SKM-1 treated with dmso at 0.1 percent for 144 hours (cell line): Measurements from ENCODE around the gene SLPI.

ENCODE experiments used
- DNase-seq: peaks from one replicate; lab custom pipeline; 2025; ENCODE audit not compliant: unreplicated experiment; lab: John Stamatoyannopoulos, UW

SLPI gene

GRCh38 chr20:45254383-45255262 lies at the start of gene SLPI:
TSS of gene SLPI (minus strand) at chr20:45254564. CDS start at chr20:45254543, 21 bp downstream.
- peak; percentile 94 for DNase-seq

GRCh38 chr20:45303586-45304463 lies 49.5 kb upstream of the SLPI start:
- DNase-seq: no peak

GRCh38 chr20:45301824-45302271 lies 47.5 kb upstream of the SLPI start:
- no peak for DNase-seq

GRCh38 chr20:45300961-45301360 lies 46.6 kb upstream of the SLPI start:
- DNase-seq: peak; percentile 17

- no peak for DNase-seq
Measured at GRCh38 chr20:45299786-45300185, 45.4 kb upstream of the SLPI start.

- no peak for DNase-seq
Measured at GRCh38 chr20:45297786-45298497, 43.6 kb upstream of the SLPI start.

GRCh38 chr20:45294659-45295058 lies 40.3 kb upstream of the SLPI start:
- DNase-seq: no peak

GRCh38 chr20:45294003-45294368 lies 39.6 kb upstream of the SLPI start:
- no peak for DNase-seq

GRCh38 chr20:45293041-45294002 lies 39.0 kb upstream of the SLPI start:
- DNase-seq: peak; percentile 79

GRCh38 chr20:45292343-45292742 lies 38.0 kb upstream of the SLPI start:
- no peak for DNase-seq

- no peak for DNase-seq
Measured at GRCh38 chr20:45291526-45291925, 37.2 kb upstream of the SLPI start.

GRCh38 chr20:45290677-45291355 lies 36.5 kb upstream of the SLPI start:
- peak; percentile 73 for DNase-seq

GRCh38 chr20:45289942-45290676 lies 35.7 kb upstream of the SLPI start:
- DNase-seq: no peak

GRCh38 chr20:45288860-45289259 lies 34.5 kb upstream of the SLPI start:
- DNase-seq: no peak

GRCh38 chr20:45288376-45288775 lies 34.0 kb upstream of the SLPI start:
- DNase-seq: no peak

- DNase-seq: no peak
Measured at GRCh38 chr20:45283551-45284057, 29.2 kb upstream of the SLPI start.

- no peak for DNase-seq
Measured at GRCh38 chr20:45282700-45283550, 28.6 kb upstream of the SLPI start.

- no peak for DNase-seq
Measured at GRCh38 chr20:45279992-45280391, 25.6 kb upstream of the SLPI start.
